Upper lobe of right lung (tissue), 1 donor: ENCODE measurements around the gene NEK4. TPM values are rescaled to one million over a fixed set of nuclear protein-coding genes. Genes with fewer than 3 reads are reported as not detected.

Experiments used
- ATAC-seq: fragments of 200-7000 bp; cut with Tn5 transposase; one replicate; pipeline ENCODE4 v1.9.1; 2020; ENCODE audit warnings: mild to moderate bottlenecking, moderate library complexity
- DNase-seq: peaks from one replicate; pipeline ENCODE4 v3.0.0-alpha.2; 2020
- H3K27ac ChIP-seq: fragments of 200-600 bp; one replicate; pipeline ENCODE4 v1.8.0; 2022
- H3K27me3 ChIP-seq: fragments of 200-600 bp; one replicate; pipeline ENCODE4 v1.8.0; 2022; ENCODE audit warnings: mild to moderate bottlenecking
- H3K36me3 ChIP-seq: fragments of 200-600 bp; one replicate; pipeline ENCODE4 v1.8.0; 2022
- H3K4me1 ChIP-seq: fragments of 200-600 bp; one replicate; pipeline ENCODE4 v1.8.0; 2022
- H3K4me3 ChIP-seq: fragments of 200-600 bp; one replicate; pipeline ENCODE4 v1.8.0; 2022; ENCODE audit warnings: mild to moderate bottlenecking
- H3K9me3 ChIP-seq: fragments of 200-600 bp; one replicate; pipeline ENCODE4 v1.8.0; 2022
- intact Hi-C: fragments of 100-400 bp; cut with DNase I; formaldehyde crosslinking; loops from one replicate; pipeline ENCODE4 v1.11.0; 2022
- total RNA-seq: library from RNA; stranded (reverse); fragmentation: NEBNext Ultra II Directional; extraction: Animal tissue kit (Norgen Biotek cat#: 25700); gene quantifications from one replicate; pipeline ENCODE4 v1.2.1, GENCODE V29; 2021
- TF ChIP-seq, protein P1 (sequence below): fragments of 200-600 bp; IDR thresholded peaks from one replicate; pipeline ENCODE4 v1.8.0; 2022; ENCODE audit warnings: antibody characterized with exemption
- donor health status: DM: no; HTN: yes; CAD: no; lungs with severe emphysema.

The NEK4 gene
- total RNA-seq, 1 donor from 2014 or later = 27.2 TPM

DNA sequence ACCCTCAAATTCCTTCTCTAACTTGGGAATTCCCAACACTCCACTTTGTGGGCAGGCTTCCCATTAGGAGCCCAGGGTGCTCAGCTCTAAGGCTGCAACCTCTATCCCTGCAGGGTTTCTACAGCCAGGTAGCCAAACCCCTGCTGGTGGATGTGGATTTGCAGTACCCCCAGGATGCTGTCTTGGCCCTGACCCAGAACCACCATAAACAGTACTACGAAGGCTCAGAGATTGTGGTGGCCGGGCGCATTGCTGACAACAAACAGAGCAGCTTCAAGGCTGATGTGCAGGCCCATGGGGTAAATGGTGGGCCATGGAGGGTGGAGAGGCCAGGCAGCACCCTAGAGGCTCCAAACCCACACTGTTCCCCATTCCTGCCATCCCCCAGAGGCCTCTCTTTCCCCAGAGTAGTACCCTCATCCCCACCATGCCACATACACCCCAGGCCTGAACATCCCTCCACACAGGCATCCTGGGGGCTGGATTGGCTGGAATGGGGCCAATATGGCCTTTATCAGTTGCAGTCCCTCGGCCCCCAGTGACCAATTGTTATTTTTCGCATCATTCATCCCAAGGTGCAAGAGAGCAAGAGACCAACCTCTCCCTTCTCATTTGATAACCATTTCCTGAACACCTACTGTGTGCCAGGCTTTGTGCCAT is 14.3 kb upstream of the NEK4 start:
- DNase-seq (peak; percentile 49), ATAC-seq (no peak)
- Histone ChIP-seq H3K27ac (no peak overlapping the region), H3K4me1 (no peaks in the 10 kb centered on the region), H3K27me3 (peaks cover 5% of the 10 kb centered on the region), H3K9me3 (no peaks in the 10 kb centered on the region), H3K4me3 (no peak overlapping the region), H3K36me3 (no peaks in the 10 kb centered on the region)
- intact Hi-C loops = no loop called here
- TF ChIP-seq, protein P1, sequence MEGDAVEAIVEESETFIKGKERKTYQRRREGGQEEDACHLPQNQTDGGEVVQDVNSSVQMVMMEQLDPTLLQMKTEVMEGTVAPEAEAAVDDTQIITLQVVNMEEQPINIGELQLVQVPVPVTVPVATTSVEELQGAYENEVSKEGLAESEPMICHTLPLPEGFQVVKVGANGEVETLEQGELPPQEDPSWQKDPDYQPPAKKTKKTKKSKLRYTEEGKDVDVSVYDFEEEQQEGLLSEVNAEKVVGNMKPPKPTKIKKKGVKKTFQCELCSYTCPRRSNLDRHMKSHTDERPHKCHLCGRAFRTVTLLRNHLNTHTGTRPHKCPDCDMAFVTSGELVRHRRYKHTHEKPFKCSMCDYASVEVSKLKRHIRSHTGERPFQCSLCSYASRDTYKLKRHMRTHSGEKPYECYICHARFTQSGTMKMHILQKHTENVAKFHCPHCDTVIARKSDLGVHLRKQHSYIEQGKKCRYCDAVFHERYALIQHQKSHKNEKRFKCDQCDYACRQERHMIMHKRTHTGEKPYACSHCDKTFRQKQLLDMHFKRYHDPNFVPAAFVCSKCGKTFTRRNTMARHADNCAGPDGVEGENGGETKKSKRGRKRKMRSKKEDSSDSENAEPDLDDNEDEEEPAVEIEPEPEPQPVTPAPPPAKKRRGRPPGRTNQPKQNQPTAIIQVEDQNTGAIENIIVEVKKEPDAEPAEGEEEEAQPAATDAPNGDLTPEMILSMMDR = no peak

DNA sequence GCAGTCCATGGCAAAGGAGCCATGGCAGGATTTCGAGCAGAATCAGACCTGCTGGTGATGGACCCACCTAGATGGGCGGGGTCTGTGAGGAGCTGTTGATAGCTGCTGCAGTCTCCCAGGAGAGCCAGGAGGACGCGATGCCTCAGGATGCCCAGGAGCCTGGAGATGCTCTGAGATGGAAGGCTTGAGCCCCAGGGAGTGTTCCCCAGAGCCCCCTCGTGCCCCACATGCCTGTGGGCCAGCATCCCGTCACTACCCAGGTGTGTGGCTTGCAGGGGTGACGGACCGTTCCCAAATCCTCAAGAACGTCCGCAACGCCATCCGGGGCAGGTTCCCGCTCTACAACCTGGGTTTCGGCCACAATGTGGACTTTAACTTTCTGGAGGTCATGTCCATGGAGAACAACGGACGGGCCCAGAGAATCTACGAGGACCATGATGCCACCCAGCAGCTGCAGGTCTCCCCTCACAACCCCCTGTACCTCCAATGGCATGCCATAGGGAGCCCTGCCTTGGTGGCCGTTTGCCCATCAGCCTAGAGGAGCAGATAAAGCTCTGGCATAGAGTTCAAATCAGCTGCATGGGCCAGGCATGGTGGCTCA is 13.4 kb upstream of the NEK4 start:
- H3K36me3 ChIP-seq = no peaks in the 10 kb centered on the region
- intact Hi-C loops = no loop called here
- DNase-seq (peak; percentile 51), ATAC-seq (no peak)
- no peak overlapping the region for H3K27ac ChIP-seq
- H3K4me1 ChIP-seq = no peaks in the 10 kb centered on the region
- TF ChIP-seq, protein P1 = no peak
- H3K4me3 ChIP-seq = no peak overlapping the region
- H3K9me3 ChIP-seq = no peaks in the 10 kb centered on the region
- peaks cover 5% of the 10 kb centered on the region for H3K27me3 ChIP-seq

DNA sequence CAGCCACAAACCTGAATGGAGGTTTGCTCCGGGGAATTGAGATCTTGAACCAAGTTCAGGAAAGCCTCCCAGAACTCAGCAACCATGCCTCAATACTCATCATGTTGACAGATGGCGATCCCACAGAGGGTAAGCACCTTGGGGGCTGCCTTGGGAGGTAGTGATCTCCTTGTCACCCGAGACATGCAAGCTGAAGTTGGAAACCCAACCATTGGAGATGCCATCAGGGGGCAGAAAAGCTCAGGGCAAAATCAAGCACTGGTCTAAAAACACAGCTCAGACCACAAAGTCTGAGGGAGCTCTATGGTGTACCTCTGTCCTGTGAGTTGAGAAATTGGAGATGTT is 12.4 kb upstream of the NEK4 start:
- peak; percentile 5 for DNase-seq
- Histone ChIP-seq H3K4me1 (no peaks in the 10 kb centered on the region), H3K4me3 (no peak overlapping the region), H3K27ac (no peak overlapping the region), H3K27me3 (peaks cover 5% of the 10 kb centered on the region), H3K9me3 (no peaks in the 10 kb centered on the region), H3K36me3 (no peaks in the 10 kb centered on the region)
- TF ChIP-seq, protein P1 = no peak
- ATAC-seq = no peak
- intact Hi-C loops = no loop called here

DNA sequence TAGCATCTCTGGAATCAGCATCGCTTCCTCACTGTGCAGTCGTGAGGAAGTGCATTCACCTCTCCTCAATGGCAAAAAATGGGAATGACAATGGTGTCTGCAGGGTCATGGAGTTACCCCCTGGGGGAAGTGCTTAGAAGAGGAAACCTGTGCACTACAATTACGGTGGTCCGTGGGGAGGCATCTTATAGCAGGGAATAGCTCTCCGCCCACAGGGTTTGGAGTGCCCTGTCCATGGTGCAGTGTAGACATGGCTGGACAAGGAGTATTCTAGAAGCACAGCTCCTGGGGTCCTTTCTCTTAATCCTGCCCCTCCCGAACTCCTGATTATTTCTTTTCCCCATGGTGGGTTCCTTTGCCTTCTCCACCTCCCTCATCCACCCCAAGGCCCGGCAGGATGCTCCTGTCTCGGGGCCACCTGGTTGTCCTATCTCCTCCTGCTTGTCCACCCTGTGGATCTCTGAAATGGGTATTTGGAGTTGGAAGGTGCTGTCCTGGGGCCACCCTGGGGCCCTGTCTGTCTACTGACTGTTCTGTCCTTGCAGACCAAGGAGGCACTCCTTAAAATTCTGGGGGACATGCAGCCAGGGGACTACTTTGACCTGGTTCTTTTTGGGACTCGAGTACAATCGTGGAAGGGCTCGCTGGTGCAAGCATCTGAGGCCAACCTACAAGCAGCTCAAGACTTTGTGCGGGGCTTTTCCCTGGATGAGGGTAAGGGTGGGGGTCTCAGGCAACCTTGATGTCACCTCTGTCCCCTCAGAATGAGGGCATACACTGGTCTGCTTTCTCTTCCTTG is 11.9 kb upstream of the NEK4 start:
- H3K4me3 ChIP-seq = no peak overlapping the region
- no peaks in the 10 kb centered on the region for H3K4me1 ChIP-seq
- H3K27me3 ChIP-seq = peaks cover 5% of the 10 kb centered on the region
- H3K9me3 ChIP-seq = no peaks in the 10 kb centered on the region
- DNase-seq (peak; percentile 40), ATAC-seq (no peak)
- TF ChIP-seq, protein P1 = no peak
- H3K27ac ChIP-seq = no peak overlapping the region
- intact Hi-C loops = no loop called here
- no peaks in the 10 kb centered on the region for H3K36me3 ChIP-seq

DNA sequence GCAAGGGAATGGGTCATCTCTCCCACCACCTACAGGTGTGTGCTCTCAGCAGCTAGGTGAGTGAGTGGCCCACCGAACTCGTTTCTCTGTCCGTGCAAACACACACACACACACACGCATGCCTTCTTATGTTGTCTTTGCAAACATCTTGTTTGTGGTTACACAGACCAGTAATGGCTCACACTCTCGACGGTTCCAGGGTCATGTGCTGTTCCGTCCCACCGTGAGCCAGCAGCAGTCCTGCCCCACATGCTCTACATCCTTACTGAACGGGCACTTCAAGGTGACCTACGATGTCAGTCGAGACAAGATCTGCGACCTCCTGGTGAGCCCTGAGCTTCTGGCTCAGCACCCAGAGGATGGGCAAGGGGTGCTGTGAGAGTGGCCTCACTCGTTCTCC is 11.0 kb upstream of the NEK4 start:
- Histone ChIP-seq H3K9me3 (no peaks in the 10 kb centered on the region), H3K4me1 (no peaks in the 10 kb centered on the region), H3K27ac (no peak overlapping the region), H3K36me3 (no peaks in the 10 kb centered on the region), H3K27me3 (peaks cover 5% of the 10 kb centered on the region), H3K4me3 (no peak overlapping the region)
- intact Hi-C loops = no loop called here
- ATAC-seq = no peak
- DNase-seq = peak; percentile 21
- TF ChIP-seq, protein P1 = no peak
